Measurements from ENCODE around the gene EFCAB5.

GRCh38 chr17:29929533-29930408 is 11.7 kb upstream of the EFCAB5 start, which contains the start of gene SSH2:
- TF ChIP-seq CTCF (IDR thresholded peaks at IDR 0.05; ENCODE audit: insufficient read depth, low read depth, low read length): no peak
- TF ChIP-seq EZH2 (IDR thresholded peaks at IDR 0.05; ENCODE audit: insufficient read depth, low read length): no peak

Data from astrocyte (in vitro differentiated cells and primary cell).